ENCODE measurements around the gene CASD1.

DNA sequence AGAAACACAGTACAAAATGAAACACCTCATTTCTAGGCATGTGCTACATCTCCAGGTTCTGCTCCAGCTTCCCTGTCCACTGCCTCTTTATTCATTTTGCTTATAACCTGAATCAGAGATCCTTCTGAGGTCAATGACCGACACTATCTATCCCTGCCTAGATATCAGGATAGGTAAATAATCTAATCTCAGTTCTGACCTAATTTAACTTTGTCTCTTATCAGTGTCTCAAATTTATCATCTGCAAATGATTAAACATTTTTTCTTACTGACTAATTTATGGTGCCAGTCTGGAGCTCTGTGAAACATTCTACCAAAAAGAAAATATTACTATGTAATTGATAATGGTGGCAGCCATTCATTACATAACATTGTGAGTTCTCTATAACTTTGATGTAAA, 85.3 kb downstream of the CASD1 start:
- no peak for TF ChIP-seq POLR2A (IDR thresholded peaks at IDR 0.05; ENCODE audit: low read depth, low read length)
- TF ChIP-seq POLR2AphosphoS5 (IDR thresholded peaks at IDR 0.05; ENCODE audit: low read depth, low read length), result no peak

Data from GM12892 (cell line).